HG03342 (cell line): ENCODE results near the gene ZNF778.
"Not testable (repeated sequence)": the region's sequence is repeated elsewhere in the genome, so short reads cannot be mapped to it uniquely, and the experiment has no call there.

Source experiments
- ATAC-seq: cut with Tn5 transposase; IDR thresholded peaks from one replicate; pipeline ENCODE4 v1.9.1; 2021; ENCODE audit warnings: mild to moderate bottlenecking, moderate library complexity; ENCODE audit not compliant: unreplicated experiment

The ZNF778 gene

GRCh38 chr16:89253548-89254287 lies 36.2 kb downstream of the ZNF778 start:
- no peak for ATAC-seq

- ATAC-seq, result no peak
Measured at GRCh38 chr16:89256651-89257254, 39.2 kb downstream of the ZNF778 start.

- ATAC-seq, result no peak
Measured at GRCh38 chr16:89257281-89257731, 39.8 kb downstream of the ZNF778 start.

GRCh38 chr16:89257757-89258465 lies 40.4 kb downstream of the ZNF778 start:
- ATAC-seq, result no peak

- ATAC-seq, result not testable (repeated sequence)
Measured at GRCh38 chr16:89259901-89260300, 42.4 kb downstream of the ZNF778 start.

- no peak for ATAC-seq
Measured at GRCh38 chr16:89261691-89262563, 44.4 kb downstream of the ZNF778 start.

- no peak for ATAC-seq
Measured at GRCh38 chr16:89264800-89265550, 47.5 kb downstream of the ZNF778 start.

- no peak for ATAC-seq
Measured at GRCh38 chr16:89265647-89266046, 48.1 kb downstream of the ZNF778 start.

- no peak for ATAC-seq
Measured at GRCh38 chr16:89266521-89267134, 49.1 kb downstream of the ZNF778 start.

- ATAC-seq, result not testable (repeated sequence)
Measured at GRCh38 chr16:89267746-89268145, 50.2 kb downstream of the ZNF778 start.

GRCh38 chr16:89268585-89268984 lies 51.1 kb downstream of the ZNF778 start:
- no peak for ATAC-seq

GRCh38 chr16:89268987-89269735 lies 51.7 kb downstream of the ZNF778 start:
- ATAC-seq, result no peak

GRCh38 chr16:89269805-89270665 lies 52.5 kb downstream of the ZNF778 start:
- no peak for ATAC-seq

- no peak for ATAC-seq
Measured at GRCh38 chr16:89270666-89271345, 53.3 kb downstream of the ZNF778 start.

GRCh38 chr16:89272631-89273030 lies 55.1 kb downstream of the ZNF778 start:
- no peak for ATAC-seq

- ATAC-seq, result no peak
Measured at GRCh38 chr16:89273741-89274472, 56.4 kb downstream of the ZNF778 start.
